Hepatocyte (in vitro differentiated cells): ENCODE results near the gene GLRX2. TPM values are rescaled to one million over a fixed set of nuclear protein-coding genes. Genes with fewer than 3 reads are reported as not detected.

ENCODE experiments used
- DNase-seq: peaks from one replicate; pipeline ENCODE4 v3.0.0-alpha.2; 2016; ENCODE audit warnings: low spot score
- H2AFZ ChIP-seq: fragments of 200-600 bp; sonication (generic); 2 replicates; pipeline ENCODE4 v1.6.0; 2016; ENCODE audit warnings: antibody characterized with exemption, mild to moderate bottlenecking
- H3K27ac ChIP-seq: fragments of 200-600 bp; sonication (generic); 2 replicates; pipeline ENCODE4 v1.5.1; 2016; ENCODE audit warnings: mild to moderate bottlenecking
- H3K27me3 ChIP-seq: fragments of 200-600 bp; sonication (generic); 2 replicates; pipeline ENCODE4 v1.6.1; 2016
- H3K36me3 ChIP-seq: fragments of 200-600 bp; sonication (generic); replicated peaks from 2 replicates; pipeline ENCODE4 v1.5.1; 2016; ENCODE audit warnings: low read depth; ENCODE audit not compliant: insufficient read depth
- H3K4me1 ChIP-seq: fragments of 200-600 bp; sonication (generic); 2 replicates; pipeline ENCODE4 v1.5.1; 2016; ENCODE audit warnings: mild to moderate bottlenecking, moderate library complexity; ENCODE audit not compliant: insufficient read depth
- H3K4me2 ChIP-seq: fragments of 200-600 bp; sonication (generic); 2 replicates; pipeline ENCODE4 v1.6.0; 2016
- H3K4me3 ChIP-seq: fragments of 200-600 bp; sonication (generic); 2 replicates; pipeline ENCODE4 v1.5.1; 2016; ENCODE audit warnings: mild to moderate bottlenecking
- H3K79me2 ChIP-seq: fragments of 200-600 bp; sonication (generic); 2 replicates; pipeline ENCODE4 v1.6.0; 2017; ENCODE audit warnings: mild to moderate bottlenecking
- H3K9me2 ChIP-seq: fragments of 200-600 bp; sonication (generic); replicated peaks from 2 replicates; pipeline ENCODE4 v1.6.0; 2017; ENCODE audit warnings: mild to moderate bottlenecking; ENCODE audit not compliant: insufficient read depth
- H3K9me3 ChIP-seq: fragments of 200-600 bp; sonication (generic); 2 replicates; pipeline ENCODE4 v1.5.1; 2016; ENCODE audit warnings: low read depth, mild to moderate bottlenecking
- H4K20me1 ChIP-seq: fragments of 200-600 bp; sonication (generic); 2 replicates; pipeline ENCODE4 v1.6.0; 2016; ENCODE audit warnings: mild to moderate bottlenecking; ENCODE audit not compliant: insufficient read depth, poor library complexity, severe bottlenecking
- EZH2 ChIP-seq: fragments of 200-600 bp; sonication (generic); IDR thresholded peaks from 2 replicates; pipeline ENCODE4 v1.6.1; 2016; ENCODE audit warnings: antibody characterized with exemption, mild to moderate bottlenecking, borderline replicate concordance
- EZH2phosphoT487 ChIP-seq: fragments of 200-600 bp; sonication (generic); IDR thresholded peaks from one replicate; pipeline ENCODE4 v1.6.1; 2018; ENCODE audit warnings: antibody characterized with exemption, mild to moderate bottlenecking, low read depth, moderate library complexity; ENCODE audit not compliant: unreplicated experiment, severe bottlenecking
- WGBS: methylation state at CpG from one replicate; pipeline ENCODE4 v1.1.6; 2016; ENCODE audit warnings: low lambda C conversion rate; ENCODE audit errors: missing lambda C conversion rate; 5-methylcytosine and 5-hydroxymethylcytosine counted together
- polyA plus RNA-seq: library from polyadenylated mRNA; unstranded; fragments of >200 nt; fragmentation: Nextera tagmentation; extraction: Ambion mirVana; gene quantifications from 2 replicates; pipeline ENCODE4 v1.2.1, GENCODE V29; 2016
- total RNA-seq: library from RNA; depleted of rRNA; stranded (reverse); fragments of >200 nt; gene quantifications from 2 replicates; pipeline ENCODE4 v1.2.3, GENCODE V29; 2014
- TF ChIP-seq, protein P1 (sequence below): fragments of 200-600 bp; sonication (generic); IDR thresholded peaks from 2 replicates; pipeline ENCODE4 v1.5.1; 2016; ENCODE audit warnings: antibody characterized with exemption, mild to moderate bottlenecking; ENCODE audit not compliant: poor library complexity

The GLRX2 gene
- total and polyA plus RNA-seq, 2 experiments from 2014 or later: 20.4 to 41.0 TPM

DNA sequence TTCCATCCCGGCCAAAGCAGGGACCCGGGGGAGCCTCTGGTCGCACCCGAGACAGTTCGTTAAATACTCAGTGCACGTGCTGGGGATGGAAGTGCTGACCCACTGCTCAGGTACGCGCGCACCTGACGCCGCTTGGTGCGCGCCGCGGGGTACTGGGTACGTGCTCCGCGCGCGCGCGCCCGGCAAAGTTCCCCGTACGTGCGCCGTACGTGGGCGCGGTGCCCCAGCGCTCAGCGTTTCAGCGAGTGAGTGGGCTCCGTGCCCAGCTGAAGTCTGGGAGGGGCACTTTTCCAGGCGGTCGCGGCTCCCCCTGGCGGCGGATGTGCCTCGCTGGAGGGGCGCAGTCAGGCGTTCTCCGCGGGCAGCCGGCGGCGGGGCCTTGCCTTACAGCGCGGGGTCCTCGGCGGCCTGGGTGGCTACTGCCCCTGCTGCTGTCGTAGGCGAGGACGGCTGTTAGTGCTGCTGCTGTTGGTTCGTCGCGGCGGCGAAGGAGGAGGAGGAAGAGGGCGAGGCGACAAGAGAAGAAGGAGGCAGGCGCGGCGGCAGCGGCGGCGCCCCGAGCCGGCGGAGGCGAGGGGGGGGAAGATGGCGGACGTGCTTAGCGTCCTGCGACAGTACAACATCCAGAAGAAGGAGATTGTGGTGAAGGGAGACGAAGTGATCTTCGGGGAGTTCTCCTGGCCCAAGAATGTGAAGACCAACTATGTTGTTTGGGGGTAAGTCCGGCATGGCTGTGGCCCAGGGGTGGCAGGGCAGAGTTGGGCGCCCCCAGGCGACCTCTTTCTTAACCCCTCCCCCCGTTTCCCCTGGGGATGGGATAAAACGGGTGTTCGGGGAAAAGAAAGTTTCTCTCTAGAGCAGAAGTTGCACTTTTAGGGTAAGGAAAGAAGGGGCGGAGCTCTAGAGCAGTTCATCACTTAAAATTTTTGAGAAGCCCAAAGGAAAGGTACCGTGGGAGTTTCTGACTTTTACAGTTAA, 16.7 kb upstream of the GLRX2 start, which contains the start of gene CDC73:
TSS of gene CDC73 (plus strand) at position 416 of the 978 bp plus-strand sequence. CDS start at position 586, 170 bp downstream.
- Histone ChIP-seq H3K4me1 (peaks cover 16% of the 10 kb centered on the region), H2AFZ (peak within 1 kb of the TSS; percentile 89), H4K20me1 (peaks cover 24% of the 10 kb centered on the region), H3K4me2 (peak within 1 kb of the TSS; percentile 78), H3K4me3 (peak within 1 kb of the TSS; percentile 89), H3K27ac (peak within 1 kb of the TSS; percentile 97), H3K9me2 (no peaks in the 10 kb centered on the region), H3K79me2 (peaks cover 46% of the 10 kb centered on the region), H3K36me3 (no peaks in the 10 kb centered on the region), H3K9me3 (no peaks in the 10 kb centered on the region), H3K27me3 (no peaks in the 10 kb centered on the region)
- DNase-seq: peak; percentile 97
- TF ChIP-seq, protein P1, sequence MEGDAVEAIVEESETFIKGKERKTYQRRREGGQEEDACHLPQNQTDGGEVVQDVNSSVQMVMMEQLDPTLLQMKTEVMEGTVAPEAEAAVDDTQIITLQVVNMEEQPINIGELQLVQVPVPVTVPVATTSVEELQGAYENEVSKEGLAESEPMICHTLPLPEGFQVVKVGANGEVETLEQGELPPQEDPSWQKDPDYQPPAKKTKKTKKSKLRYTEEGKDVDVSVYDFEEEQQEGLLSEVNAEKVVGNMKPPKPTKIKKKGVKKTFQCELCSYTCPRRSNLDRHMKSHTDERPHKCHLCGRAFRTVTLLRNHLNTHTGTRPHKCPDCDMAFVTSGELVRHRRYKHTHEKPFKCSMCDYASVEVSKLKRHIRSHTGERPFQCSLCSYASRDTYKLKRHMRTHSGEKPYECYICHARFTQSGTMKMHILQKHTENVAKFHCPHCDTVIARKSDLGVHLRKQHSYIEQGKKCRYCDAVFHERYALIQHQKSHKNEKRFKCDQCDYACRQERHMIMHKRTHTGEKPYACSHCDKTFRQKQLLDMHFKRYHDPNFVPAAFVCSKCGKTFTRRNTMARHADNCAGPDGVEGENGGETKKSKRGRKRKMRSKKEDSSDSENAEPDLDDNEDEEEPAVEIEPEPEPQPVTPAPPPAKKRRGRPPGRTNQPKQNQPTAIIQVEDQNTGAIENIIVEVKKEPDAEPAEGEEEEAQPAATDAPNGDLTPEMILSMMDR: peak; percentile 98
- no peak for TF ChIP-seq EZH2phosphoT487
- under 1% methylated on average over 63 of the region's 85 CpGs for WGBS

DNA sequence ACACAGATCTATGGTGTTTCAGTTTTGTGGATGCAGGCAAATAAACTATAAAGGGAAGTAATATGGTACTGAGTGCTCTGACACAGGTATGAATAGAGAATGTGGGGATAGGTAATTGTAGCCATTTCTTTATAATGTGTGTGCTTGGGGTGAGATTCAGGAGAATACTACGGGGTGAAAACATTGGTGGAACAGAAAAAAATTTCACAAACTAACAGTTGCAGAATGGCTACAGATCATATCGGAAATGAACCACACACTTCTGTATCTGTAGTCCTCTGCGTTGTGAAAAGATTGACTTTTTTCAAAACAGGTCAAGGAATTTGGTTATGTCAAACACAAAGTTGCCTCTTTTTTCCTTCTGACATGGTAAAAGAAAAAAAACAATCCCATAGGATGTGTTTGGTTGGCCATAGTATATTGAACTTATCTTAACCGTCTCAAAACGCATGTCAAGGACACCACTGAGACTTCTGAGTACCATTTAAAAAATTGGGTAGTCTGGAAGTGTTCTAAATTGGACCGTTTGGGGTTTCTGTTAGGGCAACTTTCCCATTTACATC, 15.5 kb upstream of the GLRX2 start:
- Histone ChIP-seq H3K9me2 (no peaks in the 10 kb centered on the region), H2AFZ (peak overlapping the region; percentile 82), H3K79me2 (peaks cover 34% of the 10 kb centered on the region), H3K4me2 (peak overlapping the region; percentile 78), H3K4me3 (no peak overlapping the region), H3K9me3 (no peaks in the 10 kb centered on the region), H3K36me3 (no peaks in the 10 kb centered on the region), H3K4me1 (peaks cover 23% of the 10 kb centered on the region), H3K27ac (no peak overlapping the region), H4K20me1 (peaks cover 17% of the 10 kb centered on the region), H3K27me3 (no peaks in the 10 kb centered on the region)
- WGBS: 95% methylated on average over 6 of the region's 6 CpGs
- DNase-seq: no peak
- TF ChIP-seq, protein P1: no peak
- TF ChIP-seq EZH2 (no peak), EZH2phosphoT487 (no peak)

- no peaks in the 10 kb centered on the region for H3K9me3 ChIP-seq
- no peak for TF ChIP-seq EZH2
- TF ChIP-seq, protein P1: no peak
- TF ChIP-seq EZH2phosphoT487: no peak
- WGBS: 90% methylated on average over 4 of the region's 4 CpGs
These were observed 13.9 kb upstream of the GLRX2 start for GRCh38 chr1:193118803-193119730.

More at GRCh38 chr1:193118803-193119730, 13.9 kb upstream of the GLRX2 start:
- Histone ChIP-seq H3K4me1 (peaks cover 32% of the 10 kb centered on the region), H3K4me3 (no peak overlapping the region), H3K36me3 (no peaks in the 10 kb centered on the region), H4K20me1 (peaks cover 10% of the 10 kb centered on the region), H3K4me2 (no peak overlapping the region), H3K79me2 (peaks cover 17% of the 10 kb centered on the region), H2AFZ (no peak overlapping the region), H3K9me2 (no peaks in the 10 kb centered on the region), H3K27ac (no peak overlapping the region), H3K27me3 (no peaks in the 10 kb centered on the region)
- no peak for DNase-seq
